SK-N-SH (cell line): Measurements from ENCODE around the gene ATP5F1E. TPM values are rescaled to one million over a fixed set of nuclear protein-coding genes. Genes with fewer than 3 reads are reported as not detected.

Experiments used
- CTCF ChIA-PET: fragments of 300-600, 350-600 bp; formaldehyde crosslinking; extraction: SDS; loops from one replicate; lab custom pipeline; 2021; lab: Yijun Ruan, JAX
- POLR2A ChIA-PET: fragments of 350-600 bp; sonication (Branson Sonifier 250); formaldehyde crosslinking; extraction: SDS; loops from one replicate; lab custom pipeline; 2020; ENCODE audit warnings: antibody characterized with exemption, inconsistent platforms; lab: Yijun Ruan, JAX
- DNase-seq: peaks from one replicate; pipeline ENCODE4 v3.0.0; 2012
- H2AFZ ChIP-seq: fragments of 200-600 bp; sonication (generic); 2 replicates; pipeline ENCODE4 v1.8.1; 2016; ENCODE audit warnings: antibody characterized with exemption, mild to moderate bottlenecking, low read depth
- H3F3A ChIP-seq: fragments of 200-600 bp; sonication (generic); replicated peaks from 2 replicates; pipeline ENCODE3; 2016; ENCODE audit warnings: antibody characterized with exemption, mild to moderate bottlenecking; ENCODE audit not compliant: insufficient read depth
- H3K27ac ChIP-seq, 2 experiments: fragments of 200-500 bp in 1 of 2; fragments of 200-600 bp in 1 of 2; sonication (Bioruptor generic) in 1 of 2; sonication (generic), shearing (Covaris generic) in 1 of 2; 2 replicates each; pipeline versions ENCODE4 v1.5.1 to v1.6.1; 2014 to 2016; ENCODE audit warnings: low read depth in 2 of 2, inconsistent platforms in 1 of 2, low read length in 1 of 2, mild to moderate bottlenecking in 1 of 2, mixed read lengths in 1 of 2
- H3K27me3 ChIP-seq: fragments of 200-600 bp; sonication (generic), shearing (Covaris generic); 2 replicates; pipeline ENCODE4 v1.6.1; 2016; ENCODE audit warnings: mixed run types; ENCODE audit not compliant: insufficient read depth
- H3K36me3 ChIP-seq, 2 experiments: fragments of 200-500 bp in 1 of 2; fragments of 200-600 bp in 1 of 2; sonication (Bioruptor generic) in 1 of 2; sonication (generic) in 1 of 2; replicated peaks in 1 of 2; 2 replicates each; pipeline versions ENCODE3 to v1.5.1; 2014 to 2016; ENCODE audit warnings: low read length in 1 of 2, mild to moderate bottlenecking in 1 of 2; ENCODE audit not compliant: insufficient read depth in 2 of 2, control insufficient read depth in 1 of 2
- H3K4me1 ChIP-seq, 2 experiments: fragments of 200-500 bp in 1 of 2; fragments of 200-600 bp in 1 of 2; sonication (Bioruptor generic) in 1 of 2; sonication (generic), shearing (Covaris generic) in 1 of 2; 2 replicates each; pipeline versions ENCODE4 v1.5.1 to v1.6.1; 2014 to 2016; ENCODE audit warnings: low read depth in 1 of 2, low read length in 1 of 2, mixed run types in 1 of 2; ENCODE audit not compliant: insufficient read depth in 2 of 2, control insufficient read depth in 1 of 2
- H3K4me2 ChIP-seq: fragments of 200-600 bp; sonication (generic), shearing (Covaris generic); 2 replicates; pipeline ENCODE4 v1.6.1; 2017; ENCODE audit warnings: mixed run types
- H3K4me3 ChIP-seq, 2 experiments: fragments of 200-500 bp in 1 of 2; fragments of 200-600 bp in 1 of 2; sonication (Bioruptor generic) in 1 of 2; sonication (generic), shearing (Covaris generic) in 1 of 2; 2 replicates each; pipeline versions ENCODE4 v1.5.1 to v1.8.1; 2014 to 2016; ENCODE audit warnings: low read depth in 2 of 2, inconsistent platforms in 1 of 2, low read length in 1 of 2, mild to moderate bottlenecking in 1 of 2, mixed read lengths in 1 of 2, moderate library complexity in 1 of 2
- H3K79me2 ChIP-seq: fragments of 200-600 bp; sonication (generic); 2 replicates; pipeline ENCODE4 v1.8.1; 2017; ENCODE audit warnings: mild to moderate bottlenecking; ENCODE audit not compliant: insufficient read depth
- H3K9ac ChIP-seq: fragments of 200-600 bp; sonication (generic); 2 replicates; pipeline ENCODE4 v1.6.1; 2017; ENCODE audit warnings: mixed run types
- H3K9me2 ChIP-seq: fragments of 200-600 bp; sonication (generic); 2 replicates; pipeline ENCODE4 v1.6.1; 2017; ENCODE audit warnings: mixed run types
- H3K9me3 ChIP-seq: fragments of 200-600 bp; sonication (generic); 2 replicates; pipeline ENCODE4 v1.6.1; 2017; ENCODE audit warnings: mixed run types, mild to moderate bottlenecking, moderate library complexity
- H4K20me1 ChIP-seq: fragments of 200-600 bp; sonication (generic); 2 replicates; pipeline ENCODE4 v1.6.1; 2017; ENCODE audit warnings: mild to moderate bottlenecking, mixed run types; ENCODE audit not compliant: insufficient read depth
- EP300 ChIP-seq, 2 experiments: IDR thresholded peaks; 2 replicates each; pipeline versions ENCODE4 v1.4.0 to v1.6.1; 2012; ENCODE audit warnings: borderline replicate concordance in 1 of 2, low read depth in 1 of 2, low read length in 1 of 2
- FOXM1 ChIP-seq: IDR thresholded peaks from 2 replicates; pipeline ENCODE4 v1.4.0; 2012; ENCODE audit warnings: low read depth, mild to moderate bottlenecking
- GABPA ChIP-seq: IDR thresholded peaks from 2 replicates; pipeline ENCODE4 v1.4.0; 2012; ENCODE audit warnings: low read depth, mild to moderate bottlenecking
- NFIC ChIP-seq: IDR thresholded peaks from 2 replicates; pipeline ENCODE4 v1.4.0; 2012; ENCODE audit warnings: borderline replicate concordance
- RAD21 ChIP-seq: IDR thresholded peaks from 2 replicates; pipeline ENCODE4 v1.6.1; 2012; ENCODE audit warnings: mild to moderate bottlenecking, low read length
- RFX5 ChIP-seq: IDR thresholded peaks from 2 replicates; pipeline ENCODE4 v1.6.1; 2012; ENCODE audit warnings: mild to moderate bottlenecking, improper control_type of control experiment, low read length
- SIN3A ChIP-seq: IDR thresholded peaks from 2 replicates; pipeline ENCODE4 v1.6.1; 2012; ENCODE audit warnings: low read depth, mild to moderate bottlenecking, low read length, moderate library complexity, borderline replicate concordance
- TAF1 ChIP-seq: IDR thresholded peaks from 2 replicates; pipeline ENCODE4 v1.6.1; 2012; ENCODE audit warnings: low read depth, mild to moderate bottlenecking, low read length, moderate library complexity, borderline replicate concordance
- TCF12 ChIP-seq: IDR thresholded peaks from 2 replicates; pipeline ENCODE4 v1.4.0; 2012
- YY1 ChIP-seq: IDR thresholded peaks from 2 replicates; pipeline ENCODE4 v1.4.0; 2012; ENCODE audit warnings: low read depth, mild to moderate bottlenecking
- WGBS: methylation state at CpG from one replicate; pipeline ENCODE4 v1.1.6; 2017; ENCODE audit warnings: low lambda C conversion rate; 5-methylcytosine and 5-hydroxymethylcytosine counted together
- polyA plus RNA-seq, 3 experiments: library from polyadenylated mRNA; depleted of rRNA; stranded (reverse); fragments of >200 nt; gene quantifications; 2 replicates each; pipeline ENCODE4 v1.2.3, GENCODE V29; 2012
- TF ChIP-seq, protein P1 (sequence below): fragments of 200-600 bp; sonication (generic); IDR thresholded peaks from 2 replicates; pipeline ENCODE4 v1.6.1; 2017; ENCODE audit warnings: antibody characterized with exemption, mild to moderate bottlenecking, moderate library complexity
- TF ChIP-seq, protein P2 (sequence below): IDR thresholded peaks from 2 replicates; pipeline ENCODE4 v1.4.0; 2012; ENCODE audit warnings: low read depth, borderline replicate concordance
- TF ChIP-seq, protein P3 (sequence below): IDR thresholded peaks from 2 replicates; pipeline ENCODE4 v1.6.1; 2012; ENCODE audit warnings: mild to moderate bottlenecking, low read depth, low read length, moderate library complexity
- TF ChIP-seq, protein P4 (sequence below): fragments of 150-350 bp; IDR thresholded peaks from 2 replicates; pipeline ENCODE4 v1.6.1; 2016; ENCODE audit warnings: mild to moderate bottlenecking, low read depth, low read length
- TF ChIP-seq, protein P5 (sequence below): IDR thresholded peaks from 2 replicates; pipeline ENCODE4 v1.4.0; 2012; ENCODE audit warnings: low read depth, borderline replicate concordance

The ATP5F1E gene
- polyA plus RNA-seq, 1 of the 3 experiments (the other 2 are of a cell fraction), result 60.8 TPM

DNA sequence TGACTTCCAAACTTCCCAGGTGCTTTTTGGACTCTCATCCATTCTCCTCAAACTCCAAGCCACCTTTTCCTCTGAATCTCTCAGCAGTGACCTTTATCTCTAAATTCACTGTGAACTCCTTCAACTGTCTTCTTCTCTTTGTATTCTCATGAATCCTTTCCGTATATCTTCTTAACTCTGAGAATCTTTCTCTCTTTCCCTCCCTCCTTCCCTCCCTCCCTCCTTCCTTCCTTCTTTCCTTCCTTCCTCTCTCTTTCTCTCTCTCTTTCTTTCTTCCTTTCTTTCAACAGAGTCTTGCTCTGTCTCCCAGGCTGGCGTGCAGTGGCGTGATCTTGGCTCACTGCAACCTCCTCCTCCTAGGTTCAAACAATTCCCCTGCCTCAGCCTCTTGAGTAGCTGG, 14.7 kb upstream of the ATP5F1E start (continued):
- TF ChIP-seq, protein P1, sequence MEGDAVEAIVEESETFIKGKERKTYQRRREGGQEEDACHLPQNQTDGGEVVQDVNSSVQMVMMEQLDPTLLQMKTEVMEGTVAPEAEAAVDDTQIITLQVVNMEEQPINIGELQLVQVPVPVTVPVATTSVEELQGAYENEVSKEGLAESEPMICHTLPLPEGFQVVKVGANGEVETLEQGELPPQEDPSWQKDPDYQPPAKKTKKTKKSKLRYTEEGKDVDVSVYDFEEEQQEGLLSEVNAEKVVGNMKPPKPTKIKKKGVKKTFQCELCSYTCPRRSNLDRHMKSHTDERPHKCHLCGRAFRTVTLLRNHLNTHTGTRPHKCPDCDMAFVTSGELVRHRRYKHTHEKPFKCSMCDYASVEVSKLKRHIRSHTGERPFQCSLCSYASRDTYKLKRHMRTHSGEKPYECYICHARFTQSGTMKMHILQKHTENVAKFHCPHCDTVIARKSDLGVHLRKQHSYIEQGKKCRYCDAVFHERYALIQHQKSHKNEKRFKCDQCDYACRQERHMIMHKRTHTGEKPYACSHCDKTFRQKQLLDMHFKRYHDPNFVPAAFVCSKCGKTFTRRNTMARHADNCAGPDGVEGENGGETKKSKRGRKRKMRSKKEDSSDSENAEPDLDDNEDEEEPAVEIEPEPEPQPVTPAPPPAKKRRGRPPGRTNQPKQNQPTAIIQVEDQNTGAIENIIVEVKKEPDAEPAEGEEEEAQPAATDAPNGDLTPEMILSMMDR, result no peak
- TF ChIP-seq, all 33 proteins: peak for 0

DNA sequence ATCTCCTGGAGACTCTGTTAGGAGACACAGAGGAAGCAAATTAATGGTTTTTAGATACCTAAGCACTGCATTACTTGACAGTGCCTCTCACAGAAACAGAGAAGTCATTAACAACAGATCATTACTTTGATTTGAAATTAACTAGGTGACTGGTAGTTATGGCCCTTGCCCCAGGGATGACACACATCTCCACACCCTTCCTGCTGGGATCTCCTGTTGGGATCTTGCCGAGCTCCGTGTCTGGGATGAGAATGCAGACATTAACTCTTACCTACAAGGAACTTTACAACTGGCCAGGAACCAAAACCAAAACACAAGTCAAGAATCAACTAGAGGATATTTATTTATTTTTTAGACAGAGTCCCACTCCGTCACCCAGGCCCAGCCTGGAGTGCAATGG, 12.7 kb upstream of the ATP5F1E start:
- Histone ChIP-seq H3K9me3 (no peaks in the 10 kb centered on the region), H3K9me2 (no peaks in the 10 kb centered on the region), H3K9ac (no peak overlapping the region), H3K27ac (no peak overlapping the region), H3K4me3 (no peak overlapping the region), H3K4me1 (peaks cover 7 to 26% of the 10 kb centered on the region in 2 experiments; a peak in 3 of 4 replicates), H3K27me3 (no peaks in the 10 kb centered on the region), H3K36me3 (peaks cover 5 to 12% of the 10 kb centered on the region in 2 experiments), H3K4me2 (no peak overlapping the region), H3K79me2 (peaks cover 28% of the 10 kb centered on the region), H2AFZ (no peak overlapping the region), H4K20me1 (peaks cover 2% of the 10 kb centered on the region; the same call in 1 of the 2 replicates), H3F3A (peaks cover 3% of the 10 kb centered on the region)
- POLR2A ChIA-PET, result no interaction called here
- TF ChIP-seq FOXM1, result no peak
- TF ChIP-seq TCF12, result no peak
- TF ChIP-seq SIN3A, result no peak
- no peak for TF ChIP-seq NFIC
- TF ChIP-seq RAD21, result no peak
- no peak for TF ChIP-seq YY1
- TF ChIP-seq GABPA, result no peak
- TF ChIP-seq, protein P2, sequence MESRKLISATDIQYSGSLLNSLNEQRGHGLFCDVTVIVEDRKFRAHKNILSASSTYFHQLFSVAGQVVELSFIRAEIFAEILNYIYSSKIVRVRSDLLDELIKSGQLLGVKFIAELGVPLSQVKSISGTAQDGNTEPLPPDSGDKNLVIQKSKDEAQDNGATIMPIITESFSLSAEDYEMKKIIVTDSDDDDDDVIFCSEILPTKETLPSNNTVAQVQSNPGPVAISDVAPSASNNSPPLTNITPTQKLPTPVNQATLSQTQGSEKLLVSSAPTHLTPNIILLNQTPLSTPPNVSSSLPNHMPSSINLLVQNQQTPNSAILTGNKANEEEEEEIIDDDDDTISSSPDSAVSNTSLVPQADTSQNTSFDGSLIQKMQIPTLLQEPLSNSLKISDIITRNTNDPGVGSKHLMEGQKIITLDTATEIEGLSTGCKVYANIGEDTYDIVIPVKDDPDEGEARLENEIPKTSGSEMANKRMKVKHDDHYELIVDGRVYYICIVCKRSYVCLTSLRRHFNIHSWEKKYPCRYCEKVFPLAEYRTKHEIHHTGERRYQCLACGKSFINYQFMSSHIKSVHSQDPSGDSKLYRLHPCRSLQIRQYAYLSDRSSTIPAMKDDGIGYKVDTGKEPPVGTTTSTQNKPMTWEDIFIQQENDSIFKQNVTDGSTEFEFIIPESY, result no peak
- no peak for TF ChIP-seq EP300 (IDR thresholded peaks at IDR 0.05; ENCODE audit: borderline replicate concordance in 1 of 2, low read depth in 1 of 2, low read length in 1 of 2)
- no peak for TF ChIP-seq TAF1
- TF ChIP-seq, protein P3, sequence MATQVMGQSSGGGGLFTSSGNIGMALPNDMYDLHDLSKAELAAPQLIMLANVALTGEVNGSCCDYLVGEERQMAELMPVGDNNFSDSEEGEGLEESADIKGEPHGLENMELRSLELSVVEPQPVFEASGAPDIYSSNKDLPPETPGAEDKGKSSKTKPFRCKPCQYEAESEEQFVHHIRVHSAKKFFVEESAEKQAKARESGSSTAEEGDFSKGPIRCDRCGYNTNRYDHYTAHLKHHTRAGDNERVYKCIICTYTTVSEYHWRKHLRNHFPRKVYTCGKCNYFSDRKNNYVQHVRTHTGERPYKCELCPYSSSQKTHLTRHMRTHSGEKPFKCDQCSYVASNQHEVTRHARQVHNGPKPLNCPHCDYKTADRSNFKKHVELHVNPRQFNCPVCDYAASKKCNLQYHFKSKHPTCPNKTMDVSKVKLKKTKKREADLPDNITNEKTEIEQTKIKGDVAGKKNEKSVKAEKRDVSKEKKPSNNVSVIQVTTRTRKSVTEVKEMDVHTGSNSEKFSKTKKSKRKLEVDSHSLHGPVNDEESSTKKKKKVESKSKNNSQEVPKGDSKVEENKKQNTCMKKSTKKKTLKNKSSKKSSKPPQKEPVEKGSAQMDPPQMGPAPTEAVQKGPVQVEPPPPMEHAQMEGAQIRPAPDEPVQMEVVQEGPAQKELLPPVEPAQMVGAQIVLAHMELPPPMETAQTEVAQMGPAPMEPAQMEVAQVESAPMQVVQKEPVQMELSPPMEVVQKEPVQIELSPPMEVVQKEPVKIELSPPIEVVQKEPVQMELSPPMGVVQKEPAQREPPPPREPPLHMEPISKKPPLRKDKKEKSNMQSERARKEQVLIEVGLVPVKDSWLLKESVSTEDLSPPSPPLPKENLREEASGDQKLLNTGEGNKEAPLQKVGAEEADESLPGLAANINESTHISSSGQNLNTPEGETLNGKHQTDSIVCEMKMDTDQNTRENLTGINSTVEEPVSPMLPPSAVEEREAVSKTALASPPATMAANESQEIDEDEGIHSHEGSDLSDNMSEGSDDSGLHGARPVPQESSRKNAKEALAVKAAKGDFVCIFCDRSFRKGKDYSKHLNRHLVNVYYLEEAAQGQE, result no peak
- TF ChIP-seq, protein P4, sequence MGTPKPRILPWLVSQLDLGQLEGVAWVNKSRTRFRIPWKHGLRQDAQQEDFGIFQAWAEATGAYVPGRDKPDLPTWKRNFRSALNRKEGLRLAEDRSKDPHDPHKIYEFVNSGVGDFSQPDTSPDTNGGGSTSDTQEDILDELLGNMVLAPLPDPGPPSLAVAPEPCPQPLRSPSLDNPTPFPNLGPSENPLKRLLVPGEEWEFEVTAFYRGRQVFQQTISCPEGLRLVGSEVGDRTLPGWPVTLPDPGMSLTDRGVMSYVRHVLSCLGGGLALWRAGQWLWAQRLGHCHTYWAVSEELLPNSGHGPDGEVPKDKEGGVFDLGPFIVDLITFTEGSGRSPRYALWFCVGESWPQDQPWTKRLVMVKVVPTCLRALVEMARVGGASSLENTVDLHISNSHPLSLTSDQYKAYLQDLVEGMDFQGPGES, result no peak
- TF ChIP-seq RFX5, result no peak
- TF ChIP-seq, protein P5, sequence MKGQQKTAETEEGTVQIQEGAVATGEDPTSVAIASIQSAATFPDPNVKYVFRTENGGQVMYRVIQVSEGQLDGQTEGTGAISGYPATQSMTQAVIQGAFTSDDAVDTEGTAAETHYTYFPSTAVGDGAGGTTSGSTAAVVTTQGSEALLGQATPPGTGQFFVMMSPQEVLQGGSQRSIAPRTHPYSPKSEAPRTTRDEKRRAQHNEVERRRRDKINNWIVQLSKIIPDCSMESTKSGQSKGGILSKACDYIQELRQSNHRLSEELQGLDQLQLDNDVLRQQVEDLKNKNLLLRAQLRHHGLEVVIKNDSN, result no peak
- DNase-seq, result no peak
- WGBS, result 97% methylated on average over 3 of the region's 3 CpGs
- CTCF ChIA-PET, result no interaction called here
